PC-9 (cell line): ENCODE measurements around the gene CRADD. TPM values are rescaled to one million over a fixed set of nuclear protein-coding genes. Genes with fewer than 3 reads are reported as not detected.

Source experiments
- BruUV-seq: library from RNA; stranded (reverse); fragments of 400-500 nt; replicated peaks from 2 replicates; lab custom pipeline; 2021; lab: Mats Ljungman, UMichigan
- CTCF ChIA-PET: fragments of 300-600 bp; sonication (Branson Sonifier 250); formaldehyde crosslinking; loops from one replicate; lab custom pipeline; 2022; ENCODE audit warnings: antibody characterized with exemption; lab: Charles Lee
- POLR2A ChIA-PET: fragments of 300-600 bp; sonication (Branson Sonifier 250); formaldehyde crosslinking; loops from one replicate; lab custom pipeline; 2022; ENCODE audit warnings: antibody characterized with exemption; ENCODE audit not compliant: unreplicated experiment; lab: Charles Lee
- DNase-seq, 2 experiments: peaks; one replicate each; pipeline versions ENCODE4 v3.0.0 to v3.0.0-alpha.2; 2015 to 2022; ENCODE audit warnings: mixed read lengths in 1 of 2
- H2AFZ ChIP-seq: fragments of 200-600 bp; sonication (generic); 2 replicates; pipeline ENCODE4 v1.8.1; 2017; ENCODE audit warnings: antibody characterized with exemption
- H3F3A ChIP-seq: fragments of 200-600 bp; sonication (generic); 2 replicates; pipeline ENCODE4 v1.8.1; 2017; ENCODE audit warnings: antibody characterized with exemption, mild to moderate bottlenecking, low read depth; ENCODE audit not compliant: insufficient read depth
- H3K27ac ChIP-seq: fragments of 200-600 bp; sonication (generic); 2 replicates; pipeline ENCODE4 v1.6.1; 2016; ENCODE audit warnings: mixed run types
- H3K27me3 ChIP-seq: fragments of 200-600 bp; sonication (generic); 2 replicates; pipeline ENCODE4 v1.6.1; 2016; ENCODE audit warnings: low read depth, mixed run types; ENCODE audit not compliant: insufficient read depth
- H3K36me3 ChIP-seq: fragments of 200-600 bp; sonication (generic); 2 replicates; pipeline ENCODE4 v1.6.1; 2016; ENCODE audit warnings: low read depth, mixed run types
- H3K4me1 ChIP-seq: fragments of 200-600 bp; sonication (generic); replicated peaks from 2 replicates; pipeline ENCODE4 v1.6.1; 2016; ENCODE audit warnings: mixed run types; ENCODE audit not compliant: insufficient read depth
- H3K4me2 ChIP-seq: fragments of 200-600 bp; sonication (generic); 2 replicates; pipeline ENCODE4 v1.6.1; 2017; ENCODE audit warnings: mixed run types
- H3K4me3 ChIP-seq: fragments of 200-600 bp; sonication (generic); 2 replicates; pipeline ENCODE4 v1.6.1; 2016; ENCODE audit warnings: mixed run types
- H3K79me2 ChIP-seq: fragments of 200-600 bp; sonication (generic); 2 replicates; pipeline ENCODE4 v1.6.1; 2017; ENCODE audit warnings: low read depth, mixed run types
- H3K9me2 ChIP-seq: fragments of 200-600 bp; sonication (generic); 2 replicates; pipeline ENCODE4 v1.8.1; 2017; ENCODE audit warnings: mild to moderate bottlenecking; ENCODE audit not compliant: insufficient read depth
- H3K9me3 ChIP-seq: fragments of 200-600 bp; sonication (generic); 2 replicates; pipeline ENCODE4 v1.8.1; 2016; ENCODE audit warnings: low read depth; ENCODE audit not compliant: insufficient read depth
- H4K20me1 ChIP-seq: fragments of 200-600 bp; sonication (generic); 2 replicates; pipeline ENCODE4 v1.8.1; 2017; ENCODE audit not compliant: insufficient read depth
- EZH2 ChIP-seq: fragments of 200-600 bp; sonication (generic); IDR thresholded peaks from 2 replicates; pipeline ENCODE4 v1.8.0; 2017; ENCODE audit warnings: antibody characterized with exemption, low read depth
- intact Hi-C: fragments of 100-400 bp; cut with micrococcal nuclease; formaldehyde crosslinking; loops from one replicate; pipeline ENCODE4 v1.10.0; 2022; ENCODE audit not compliant: unreplicated experiment
- total RNA-seq: library from RNA; stranded (reverse); gene quantifications from 2 replicates; pipeline ENCODE4 v1.2.3, GENCODE V29; 2021
- TF ChIP-seq, protein P1 (sequence below): fragments of 200-600 bp; sonication (generic); conservative IDR thresholded peaks from 2 replicates; pipeline ENCODE4 v1.6.1; 2017; ENCODE audit warnings: mixed run types, antibody characterized with exemption, mild to moderate bottlenecking, moderate library complexity

The CRADD gene
- total RNA-seq, 1 experiment from 2014 or later: 7.6 TPM

DNA sequence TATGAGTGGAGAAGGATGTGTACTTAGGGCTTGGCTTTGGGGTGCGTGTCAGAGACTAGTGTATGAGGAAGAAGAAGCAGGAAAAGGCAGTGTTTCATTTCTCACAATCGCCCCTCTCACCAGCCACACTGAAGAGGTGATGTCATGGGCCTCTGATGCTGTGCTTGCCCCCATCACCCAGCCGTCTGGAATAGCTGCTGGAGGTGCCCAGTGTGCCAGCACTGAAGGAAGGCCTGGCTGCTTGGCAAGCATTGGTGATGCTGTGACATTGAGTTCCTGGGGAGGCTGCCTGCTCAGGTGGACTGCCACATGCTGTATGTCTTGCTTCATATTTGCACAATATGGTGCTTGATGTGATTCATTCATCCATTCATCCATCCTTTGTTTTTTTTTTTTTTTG, 56.2 kb downstream of the CRADD start:
- no peak overlapping the region for H2AFZ ChIP-seq
- no peaks in the 10 kb centered on the region for H3K9me3 ChIP-seq
- CTCF ChIA-PET: no interaction called here
- no peak overlapping the region for H3K4me3 ChIP-seq
- H3K79me2 ChIP-seq: no peaks in the 10 kb centered on the region
- no peak overlapping the region for H3K4me2 ChIP-seq
- H3K36me3 ChIP-seq: no peaks in the 10 kb centered on the region
- H3F3A ChIP-seq: no peaks in the 10 kb centered on the region; the same call in 1 of the 2 replicates
- H3K9me2 ChIP-seq: no peaks in the 10 kb centered on the region
- TF ChIP-seq, protein P1, sequence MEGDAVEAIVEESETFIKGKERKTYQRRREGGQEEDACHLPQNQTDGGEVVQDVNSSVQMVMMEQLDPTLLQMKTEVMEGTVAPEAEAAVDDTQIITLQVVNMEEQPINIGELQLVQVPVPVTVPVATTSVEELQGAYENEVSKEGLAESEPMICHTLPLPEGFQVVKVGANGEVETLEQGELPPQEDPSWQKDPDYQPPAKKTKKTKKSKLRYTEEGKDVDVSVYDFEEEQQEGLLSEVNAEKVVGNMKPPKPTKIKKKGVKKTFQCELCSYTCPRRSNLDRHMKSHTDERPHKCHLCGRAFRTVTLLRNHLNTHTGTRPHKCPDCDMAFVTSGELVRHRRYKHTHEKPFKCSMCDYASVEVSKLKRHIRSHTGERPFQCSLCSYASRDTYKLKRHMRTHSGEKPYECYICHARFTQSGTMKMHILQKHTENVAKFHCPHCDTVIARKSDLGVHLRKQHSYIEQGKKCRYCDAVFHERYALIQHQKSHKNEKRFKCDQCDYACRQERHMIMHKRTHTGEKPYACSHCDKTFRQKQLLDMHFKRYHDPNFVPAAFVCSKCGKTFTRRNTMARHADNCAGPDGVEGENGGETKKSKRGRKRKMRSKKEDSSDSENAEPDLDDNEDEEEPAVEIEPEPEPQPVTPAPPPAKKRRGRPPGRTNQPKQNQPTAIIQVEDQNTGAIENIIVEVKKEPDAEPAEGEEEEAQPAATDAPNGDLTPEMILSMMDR: no peak
- TF ChIP-seq EZH2: no peak
- no peak for DNase-seq
- H3K4me1 ChIP-seq: no peaks in the 10 kb centered on the region
- H3K27ac ChIP-seq: no peak overlapping the region
- no peaks in the 10 kb centered on the region for H4K20me1 ChIP-seq
- no TSS peak for BruUV-seq
- intact Hi-C loops: no loop called here
- POLR2A ChIA-PET: no interaction called here
- no peaks in the 10 kb centered on the region for H3K27me3 ChIP-seq

DNA sequence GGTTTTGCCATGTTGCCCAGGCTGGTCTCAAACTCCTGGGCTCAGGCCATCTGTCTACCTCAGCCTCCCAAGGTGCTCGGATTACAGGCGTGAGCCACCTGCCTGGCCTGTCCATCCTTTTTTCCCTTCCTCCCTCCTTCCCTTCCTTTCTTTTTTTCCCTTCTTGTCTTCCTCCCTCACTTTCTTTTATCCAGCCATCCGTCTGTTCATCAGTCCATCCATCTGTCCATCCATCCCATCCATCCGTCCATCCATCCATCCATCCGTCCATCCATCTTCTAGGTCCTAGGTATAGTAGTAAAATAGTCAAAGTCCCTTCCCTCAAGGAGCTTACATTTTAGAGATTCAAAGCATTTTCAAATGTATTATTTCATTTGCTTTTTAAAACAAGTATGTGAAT, 56.8 kb downstream of the CRADD start:
- TF ChIP-seq EZH2: no peak
- H4K20me1 ChIP-seq: no peaks in the 10 kb centered on the region
- ChIA-PET CTCF (interaction anchor here (0.6 kb wide), 1 partner anchor 244 kb away, joined by 3 read pairs; no protein-coding TSS in a partner anchor), POLR2A (no interaction called here)
- no peaks in the 10 kb centered on the region for H3K36me3 ChIP-seq
- H3F3A ChIP-seq: no peaks in the 10 kb centered on the region; the same call in 1 of the 2 replicates
- no peak overlapping the region for H3K4me3 ChIP-seq
- intact Hi-C loops: no loop called here
- H3K9me2 ChIP-seq: no peaks in the 10 kb centered on the region
- no peaks in the 10 kb centered on the region for H3K4me1 ChIP-seq
- no peak for DNase-seq
- no peaks in the 10 kb centered on the region for H3K9me3 ChIP-seq
- no peak overlapping the region for H2AFZ ChIP-seq
- no TSS peak for BruUV-seq
- H3K4me2 ChIP-seq: no peak overlapping the region
- no peaks in the 10 kb centered on the region for H3K27me3 ChIP-seq
- no peak overlapping the region for H3K27ac ChIP-seq
- no peaks in the 10 kb centered on the region for H3K79me2 ChIP-seq

DNA sequence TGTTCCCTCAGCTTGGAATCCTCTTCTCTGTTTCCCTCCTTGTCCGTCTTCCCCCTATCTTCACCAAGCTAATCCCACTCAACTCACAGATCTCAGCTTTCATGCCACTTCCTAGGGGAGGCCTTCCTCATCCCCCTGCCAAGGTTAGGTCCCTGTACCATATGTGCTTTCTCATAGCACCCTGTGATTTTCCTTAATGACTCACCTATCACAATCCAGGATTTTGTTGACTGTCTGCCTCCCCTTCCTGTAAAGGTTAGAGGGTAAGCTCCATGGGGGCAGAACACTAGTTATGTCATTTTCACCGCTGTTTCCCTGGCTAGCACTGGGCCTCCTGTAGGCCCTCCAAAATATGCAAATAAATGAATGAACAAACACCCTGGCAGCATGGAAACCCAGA, 57.6 kb downstream of the CRADD start:
- no peak for DNase-seq
- no TSS peak for BruUV-seq
- Histone ChIP-seq H3K79me2 (no peaks in the 10 kb centered on the region), H3K9me2 (no peaks in the 10 kb centered on the region), H3K36me3 (no peaks in the 10 kb centered on the region), H3K4me2 (no peak overlapping the region), H3K27me3 (no peaks in the 10 kb centered on the region), H3K27ac (no peak overlapping the region), H2AFZ (no peak overlapping the region), H3K9me3 (no peaks in the 10 kb centered on the region), H4K20me1 (no peaks in the 10 kb centered on the region), H3K4me1 (no peaks in the 10 kb centered on the region), H3F3A (no peaks in the 10 kb centered on the region; the same call in 1 of the 2 replicates), H3K4me3 (no peak overlapping the region)
- intact Hi-C loops: no loop called here
- TF ChIP-seq, protein P1: no peak
- TF ChIP-seq EZH2: no peak
- POLR2A ChIA-PET: no interaction called here
- CTCF ChIA-PET: interaction anchor here (0.6 kb wide), 1 partner anchor 243 kb away, joined by 3 read pairs; no protein-coding TSS in a partner anchor
